Measurements from ENCODE around the gene ABCA3. TPM values are rescaled to one million over a fixed set of nuclear protein-coding genes. Genes with fewer than 3 reads are reported as not detected.
"Not testable (repeated sequence)": the region's sequence is repeated elsewhere in the genome, so short reads cannot be mapped to it uniquely, and the experiment has no call there.

Gene ABCA3
- total RNA-seq, 1 donor, result 0.43 TPM

DNA sequence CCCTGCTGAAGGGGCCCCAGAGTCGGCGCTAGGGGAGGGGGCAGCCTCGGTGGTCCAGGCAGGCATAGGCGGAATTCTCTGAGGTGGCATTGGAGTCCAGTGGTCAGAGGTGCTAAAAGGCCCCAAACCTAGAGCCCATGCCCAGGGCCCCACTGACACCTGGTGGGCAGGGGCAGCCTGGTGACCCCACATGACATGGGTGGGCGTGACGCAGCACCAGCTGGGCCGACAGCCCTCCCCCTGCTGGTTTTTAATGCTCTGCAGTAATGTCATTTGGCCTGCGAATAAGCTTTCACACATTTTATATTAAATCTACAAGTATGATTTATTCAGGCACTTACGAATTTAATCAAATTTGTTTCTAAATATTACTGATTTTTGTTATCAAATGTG is 70.5 kb downstream of the ABCA3 start:
- TF ChIP-seq, protein P1, sequence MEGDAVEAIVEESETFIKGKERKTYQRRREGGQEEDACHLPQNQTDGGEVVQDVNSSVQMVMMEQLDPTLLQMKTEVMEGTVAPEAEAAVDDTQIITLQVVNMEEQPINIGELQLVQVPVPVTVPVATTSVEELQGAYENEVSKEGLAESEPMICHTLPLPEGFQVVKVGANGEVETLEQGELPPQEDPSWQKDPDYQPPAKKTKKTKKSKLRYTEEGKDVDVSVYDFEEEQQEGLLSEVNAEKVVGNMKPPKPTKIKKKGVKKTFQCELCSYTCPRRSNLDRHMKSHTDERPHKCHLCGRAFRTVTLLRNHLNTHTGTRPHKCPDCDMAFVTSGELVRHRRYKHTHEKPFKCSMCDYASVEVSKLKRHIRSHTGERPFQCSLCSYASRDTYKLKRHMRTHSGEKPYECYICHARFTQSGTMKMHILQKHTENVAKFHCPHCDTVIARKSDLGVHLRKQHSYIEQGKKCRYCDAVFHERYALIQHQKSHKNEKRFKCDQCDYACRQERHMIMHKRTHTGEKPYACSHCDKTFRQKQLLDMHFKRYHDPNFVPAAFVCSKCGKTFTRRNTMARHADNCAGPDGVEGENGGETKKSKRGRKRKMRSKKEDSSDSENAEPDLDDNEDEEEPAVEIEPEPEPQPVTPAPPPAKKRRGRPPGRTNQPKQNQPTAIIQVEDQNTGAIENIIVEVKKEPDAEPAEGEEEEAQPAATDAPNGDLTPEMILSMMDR (IDR thresholded peaks at IDR 0.05; ENCODE audit: insufficient read depth, low read depth, low read length), result no peak
- H3K4me3 ChIP-seq (ENCODE audit: low read depth, low read length), result no peak overlapping the region
- no peak for DNase-seq (ENCODE audit: low read depth)

DNA sequence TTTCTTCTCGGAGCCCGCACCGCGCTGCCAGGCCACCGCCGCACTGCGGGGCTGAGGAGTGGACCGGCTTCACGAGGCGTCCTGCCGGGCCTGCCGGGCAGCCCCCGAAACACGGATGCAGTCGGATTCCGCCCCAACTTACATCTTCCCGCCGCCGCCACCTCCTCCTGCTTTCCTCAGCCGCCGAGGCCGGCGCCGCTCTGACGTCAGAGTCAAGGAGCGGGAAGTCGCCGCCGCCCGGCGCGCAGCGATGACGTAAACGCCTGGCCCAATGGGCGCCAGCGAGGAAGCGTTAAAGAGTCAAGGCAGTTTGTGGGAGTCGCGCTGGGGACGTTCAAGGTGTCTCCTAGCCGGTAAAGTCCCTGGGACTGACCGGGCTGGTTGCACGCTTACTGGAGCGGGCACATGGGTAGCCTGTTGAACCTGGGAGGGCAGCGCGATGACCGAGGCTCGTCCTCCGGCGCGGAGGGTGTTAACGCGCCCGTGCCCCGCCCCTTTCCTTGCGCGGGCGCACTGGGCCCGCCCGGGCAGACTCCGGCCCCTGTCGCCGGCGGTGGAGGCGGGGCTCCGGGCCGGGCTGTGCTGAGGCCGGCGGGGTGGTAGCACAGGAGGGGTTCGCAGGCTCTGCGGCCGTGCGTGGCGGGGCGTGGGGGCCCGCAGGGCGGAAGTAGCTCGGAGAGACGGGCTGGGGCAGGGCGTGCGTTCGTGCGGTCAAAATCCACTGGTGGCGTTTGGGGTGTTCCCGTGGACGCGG is 72.4 kb downstream of the ABCA3 start, which contains the start of gene RNPS1:
RNPS1 (minus strand) TSS at position 214 of the 754 bp plus-strand sequence. CDS start 3,483 bp downstream, outside the sequence.
- peak; percentile 97 for DNase-seq (ENCODE audit: low read depth)
- TF ChIP-seq, protein P1 (IDR thresholded peaks at IDR 0.05; ENCODE audit: insufficient read depth, low read depth, low read length), result no peak
- H3K4me3 ChIP-seq (ENCODE audit: low read depth, low read length), result peak within 1 kb of the TSS; percentile 80

GRCh38 chr16:2267505-2267912 is 73.0 kb downstream of the ABCA3 start:
- H3K4me3 ChIP-seq (ENCODE audit: low read depth, low read length), result peak overlapping the region; percentile 80
- not testable (repeated sequence) for DNase-seq (ENCODE audit: low read depth)

GRCh38 chr16:2266887-2267286 is 73.6 kb downstream of the ABCA3 start:
- H3K4me3 ChIP-seq (ENCODE audit: low read depth, low read length), result peak overlapping the region; percentile 80
- DNase-seq (ENCODE audit: low read depth), result peak; percentile 26

- not testable (repeated sequence) for DNase-seq (ENCODE audit: low read depth); H3K4me3 ChIP-seq (ENCODE audit: low read depth, low read length)
Observed at GRCh38 chr16:2263026-2263425, 77.5 kb downstream of the ABCA3 start.

- TF ChIP-seq, protein P1 (IDR thresholded peaks at IDR 0.05; ENCODE audit: insufficient read depth, low read depth, low read length), result no peak
- no peak overlapping the region for H3K4me3 ChIP-seq (ENCODE audit: low read depth, low read length)
- DNase-seq (ENCODE audit: low read depth), result no peak
Observed at GRCh38 chr16:2260250-2260649, 80.3 kb downstream of the ABCA3 start.

GRCh38 chr16:2258530-2258929 is 82.0 kb downstream of the ABCA3 start:
- not testable (repeated sequence) for DNase-seq (ENCODE audit: low read depth); H3K4me3 ChIP-seq (ENCODE audit: low read depth, low read length)

DNA sequence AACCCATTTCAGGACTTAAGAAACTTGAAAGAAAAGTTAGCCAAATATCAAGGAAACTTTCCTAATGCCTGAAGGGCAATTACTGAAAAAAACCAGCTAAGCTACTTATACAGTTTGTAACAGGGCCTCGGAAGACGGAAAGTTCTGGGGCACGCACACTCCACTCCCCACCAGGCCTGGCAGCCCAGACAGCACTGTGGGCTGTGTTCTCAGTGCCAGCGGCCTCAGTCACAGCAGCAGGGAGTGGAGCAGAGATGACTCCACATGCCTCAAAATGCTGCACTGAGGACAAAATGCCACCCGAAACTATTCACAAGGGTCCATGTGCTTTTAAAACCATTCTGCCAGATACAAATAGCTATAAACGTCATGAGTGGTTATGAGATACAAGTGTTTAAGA is 82.8 kb downstream of the ABCA3 start:
- TF ChIP-seq, protein P1 (IDR thresholded peaks at IDR 0.05; ENCODE audit: insufficient read depth, low read depth, low read length), result no peak
- no peak for DNase-seq (ENCODE audit: low read depth)
- H3K4me3 ChIP-seq (ENCODE audit: low read depth, low read length), result no peak overlapping the region

DNA sequence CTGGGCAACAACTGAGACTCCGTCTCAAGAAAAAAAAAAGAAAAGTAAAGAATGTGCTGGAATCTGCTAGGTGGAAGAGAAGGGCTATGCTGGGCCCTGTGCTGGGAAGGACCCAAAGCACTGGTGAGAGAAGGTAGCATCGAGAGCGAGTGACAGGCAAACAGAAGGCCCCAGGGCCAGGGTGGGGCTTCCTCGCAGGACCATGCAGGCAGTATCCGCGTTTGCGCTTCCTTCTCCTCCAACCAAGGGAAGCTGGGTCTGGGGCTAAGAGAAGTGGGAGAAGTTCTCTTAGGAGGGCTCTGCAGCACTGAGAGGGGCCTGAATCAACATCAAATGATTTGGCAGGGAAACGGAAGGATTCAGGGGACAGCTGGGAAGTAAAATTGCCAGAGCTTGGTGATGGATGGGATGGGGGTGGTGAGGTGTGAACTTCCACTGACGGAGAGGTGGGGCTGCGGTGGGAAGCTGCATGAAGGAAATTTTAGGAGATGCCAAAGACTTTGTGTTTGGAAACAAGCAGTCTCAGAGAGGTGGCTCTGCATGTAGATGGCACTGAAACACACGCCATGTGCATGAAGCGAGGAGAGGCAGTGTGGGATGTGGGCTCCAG is 83.9 kb downstream of the ABCA3 start:
- H3K4me3 ChIP-seq (ENCODE audit: low read depth, low read length), result no peak overlapping the region
- no peak for DNase-seq (ENCODE audit: low read depth)
- TF ChIP-seq, protein P1 (IDR thresholded peaks at IDR 0.05; ENCODE audit: insufficient read depth, low read depth, low read length), result no peak

All from fibroblast of villous mesenchyme (primary cell).